Esophagus squamous epithelium (tissue), 4 donors: Measurements from ENCODE around the gene FGF1.

Experiments
- POLR2A ChIP-seq, 4 donors: fragments of 450-650 bp; IDR thresholded peaks; one replicate each; pipeline ENCODE4 v1.6.1; 2017; ENCODE audit warnings: antibody characterized with exemption in 4 of 4, mild to moderate bottlenecking in 4 of 4, moderate library complexity in 3 of 4
- TF ChIP-seq, protein P1 (sequence below), 6 experiments: fragments of 450-650 bp in 4 of 6; fragments of 200-600 bp in 2 of 6; sonication (generic) in 2 of 6; IDR thresholded peaks; one replicate each; pipeline ENCODE4 v1.5.1; 2016 to 2019; ENCODE audit warnings: antibody characterized with exemption in 6 of 6, mild to moderate bottlenecking in 4 of 6, moderate library complexity in 4 of 6

DNA sequence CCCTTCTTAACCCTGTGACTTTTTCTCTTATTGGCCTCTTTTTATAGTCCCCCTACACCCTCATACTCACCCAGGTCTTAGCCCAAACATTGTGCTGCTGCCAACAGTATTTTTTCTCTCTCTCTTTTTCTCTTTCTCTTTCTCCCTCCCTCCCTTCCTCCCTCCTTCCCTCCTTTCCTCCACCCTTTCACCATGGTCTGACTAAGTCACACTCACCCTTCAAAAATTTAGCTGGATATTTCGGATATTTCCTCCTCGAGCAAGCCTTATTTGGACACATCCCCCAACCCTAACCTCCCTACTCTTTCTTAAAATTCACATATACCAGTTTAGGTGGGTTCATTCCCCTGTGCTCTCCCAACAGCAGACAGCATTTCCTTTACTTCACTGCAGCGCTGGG lies 64.7 kb downstream of the FGF1 start:
- TF ChIP-seq, protein P1, sequence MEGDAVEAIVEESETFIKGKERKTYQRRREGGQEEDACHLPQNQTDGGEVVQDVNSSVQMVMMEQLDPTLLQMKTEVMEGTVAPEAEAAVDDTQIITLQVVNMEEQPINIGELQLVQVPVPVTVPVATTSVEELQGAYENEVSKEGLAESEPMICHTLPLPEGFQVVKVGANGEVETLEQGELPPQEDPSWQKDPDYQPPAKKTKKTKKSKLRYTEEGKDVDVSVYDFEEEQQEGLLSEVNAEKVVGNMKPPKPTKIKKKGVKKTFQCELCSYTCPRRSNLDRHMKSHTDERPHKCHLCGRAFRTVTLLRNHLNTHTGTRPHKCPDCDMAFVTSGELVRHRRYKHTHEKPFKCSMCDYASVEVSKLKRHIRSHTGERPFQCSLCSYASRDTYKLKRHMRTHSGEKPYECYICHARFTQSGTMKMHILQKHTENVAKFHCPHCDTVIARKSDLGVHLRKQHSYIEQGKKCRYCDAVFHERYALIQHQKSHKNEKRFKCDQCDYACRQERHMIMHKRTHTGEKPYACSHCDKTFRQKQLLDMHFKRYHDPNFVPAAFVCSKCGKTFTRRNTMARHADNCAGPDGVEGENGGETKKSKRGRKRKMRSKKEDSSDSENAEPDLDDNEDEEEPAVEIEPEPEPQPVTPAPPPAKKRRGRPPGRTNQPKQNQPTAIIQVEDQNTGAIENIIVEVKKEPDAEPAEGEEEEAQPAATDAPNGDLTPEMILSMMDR (IDR thresholded peaks at IDR 0.05), result no peak
- no peak for TF ChIP-seq POLR2A (IDR thresholded peaks at IDR 0.05)
